GM19238 (cell line): ENCODE measurements around the gene TSFM.
A peak's percentile ranks its signal among the peaks of the same experiment; 100 is the strongest.

Experiments used
- DNase-seq: peaks from one replicate; pipeline ENCODE4 v3.0.0; 2011; ENCODE audit warnings: low spot score; ENCODE audit not compliant: insufficient read length

The TSFM gene

DNA sequence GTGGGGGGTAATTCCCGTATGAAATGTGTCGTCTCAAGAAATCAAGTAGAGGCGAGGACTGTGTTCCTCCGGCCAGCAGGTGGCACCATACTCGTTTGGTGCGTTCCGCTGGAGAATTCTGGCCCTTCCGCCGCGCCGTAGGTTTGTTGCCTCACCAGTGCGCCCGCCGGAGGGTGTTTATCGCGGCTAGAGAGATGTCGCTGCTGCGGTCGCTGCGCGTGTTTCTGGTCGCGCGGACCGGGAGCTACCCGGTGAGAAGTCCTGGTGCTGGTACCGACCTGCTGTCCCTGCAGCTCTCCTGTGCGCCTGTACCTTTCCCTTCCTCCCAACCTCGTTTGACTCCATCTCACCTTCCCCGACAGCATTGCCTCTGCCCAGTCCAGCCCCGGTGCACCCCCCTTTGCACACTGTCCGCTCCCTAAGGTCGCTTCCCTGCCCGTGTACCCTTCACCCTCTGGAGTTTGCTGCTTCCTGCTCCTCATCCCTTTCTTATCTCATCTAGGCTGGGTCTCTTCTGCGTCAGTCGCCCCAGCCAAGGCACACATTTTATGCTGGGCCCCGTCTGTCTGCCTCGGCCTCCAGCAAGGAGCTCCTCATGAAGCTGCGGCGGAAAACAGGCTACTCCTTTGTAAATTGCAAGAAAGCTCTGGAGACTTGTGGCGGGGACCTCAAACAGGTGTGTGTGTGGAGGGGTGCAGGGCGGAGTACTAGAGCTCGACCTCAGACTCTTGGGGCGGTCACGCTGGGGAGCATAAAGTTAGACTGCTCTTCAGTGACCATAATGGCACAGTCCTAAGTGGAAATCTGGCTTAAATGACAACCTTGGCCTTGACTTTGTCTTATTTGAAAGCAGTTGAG, at the start of gene TSFM:
Gene TSFM (plus strand): TSS at position 180 of the 858 bp plus-strand sequence. CDS start 15 bp downstream, at position 195.
- peak; percentile 74 for DNase-seq

DNA sequence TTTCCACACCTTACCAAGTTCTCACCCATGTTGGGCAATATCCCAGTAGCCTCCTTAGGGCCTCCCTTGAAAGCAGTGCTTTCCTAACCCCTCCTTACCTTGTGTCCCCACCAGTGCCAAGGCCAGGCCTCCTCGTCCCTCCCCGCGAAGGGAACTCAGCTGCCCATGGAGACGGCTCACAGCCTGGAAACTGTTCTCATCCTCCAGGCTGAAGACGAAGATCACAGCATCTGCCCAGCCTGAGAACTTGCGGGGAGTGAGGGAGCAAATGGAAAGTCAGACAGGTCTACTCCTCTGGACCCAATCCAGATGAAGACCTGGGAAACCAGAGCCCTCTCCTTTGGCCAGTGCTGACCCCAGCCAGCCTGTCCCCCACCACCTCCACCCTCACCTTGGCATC, 48.7 kb upstream of the TSFM start:
- no peak for DNase-seq

DNA sequence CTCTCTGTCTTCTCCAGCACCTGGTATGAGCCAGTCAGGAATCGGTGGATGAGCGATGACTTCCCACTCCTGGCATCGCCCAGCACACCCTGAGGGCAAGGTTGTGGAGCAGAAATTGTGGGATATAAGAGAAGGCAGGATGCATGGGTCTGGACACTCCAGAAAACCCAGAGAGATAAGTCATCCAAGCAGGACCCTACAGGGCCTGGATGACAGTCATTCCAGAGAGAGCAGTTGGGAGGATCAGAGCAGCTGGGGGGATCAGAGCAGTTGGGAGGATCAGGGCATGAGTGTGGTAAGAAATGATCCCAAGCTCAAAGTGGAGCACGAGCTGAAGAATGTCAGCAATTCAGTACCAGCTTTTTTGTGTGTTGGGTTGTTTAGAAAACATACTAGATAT, 48.0 kb upstream of the TSFM start:
- DNase-seq, result no peak

DNA sequence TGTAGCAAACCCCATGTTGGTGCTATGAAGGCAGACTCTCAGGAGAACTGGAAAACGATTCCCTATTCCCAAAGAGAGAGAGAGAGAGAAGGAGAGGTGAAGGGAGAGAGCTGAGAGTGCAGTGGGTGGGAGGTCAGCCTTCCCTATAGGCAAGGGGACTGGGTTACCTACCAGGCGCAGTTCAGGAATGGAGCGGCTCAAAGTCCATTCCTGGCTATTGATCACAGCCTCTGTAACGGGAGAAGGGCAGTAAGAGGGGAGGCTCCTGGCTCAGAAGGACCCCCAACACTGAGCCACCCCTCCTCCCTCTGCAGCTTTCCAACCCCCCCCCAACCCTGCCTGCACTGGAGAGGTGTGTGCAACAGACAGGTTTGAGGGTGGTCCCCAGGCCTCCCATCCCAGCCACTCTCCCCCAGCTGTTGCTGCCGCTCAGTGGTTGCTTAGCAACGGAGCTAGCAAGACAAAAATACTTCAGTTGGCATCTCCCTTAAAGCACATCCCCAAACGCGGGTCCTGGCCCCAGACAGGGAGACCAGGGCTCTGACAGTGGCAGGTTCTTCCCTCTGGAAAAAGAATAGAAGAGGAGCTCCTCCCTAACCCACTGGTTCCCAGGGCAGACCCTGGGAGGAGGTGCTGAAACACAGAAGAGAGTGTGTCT, 47.3 kb upstream of the TSFM start:
- no peak for DNase-seq

DNA sequence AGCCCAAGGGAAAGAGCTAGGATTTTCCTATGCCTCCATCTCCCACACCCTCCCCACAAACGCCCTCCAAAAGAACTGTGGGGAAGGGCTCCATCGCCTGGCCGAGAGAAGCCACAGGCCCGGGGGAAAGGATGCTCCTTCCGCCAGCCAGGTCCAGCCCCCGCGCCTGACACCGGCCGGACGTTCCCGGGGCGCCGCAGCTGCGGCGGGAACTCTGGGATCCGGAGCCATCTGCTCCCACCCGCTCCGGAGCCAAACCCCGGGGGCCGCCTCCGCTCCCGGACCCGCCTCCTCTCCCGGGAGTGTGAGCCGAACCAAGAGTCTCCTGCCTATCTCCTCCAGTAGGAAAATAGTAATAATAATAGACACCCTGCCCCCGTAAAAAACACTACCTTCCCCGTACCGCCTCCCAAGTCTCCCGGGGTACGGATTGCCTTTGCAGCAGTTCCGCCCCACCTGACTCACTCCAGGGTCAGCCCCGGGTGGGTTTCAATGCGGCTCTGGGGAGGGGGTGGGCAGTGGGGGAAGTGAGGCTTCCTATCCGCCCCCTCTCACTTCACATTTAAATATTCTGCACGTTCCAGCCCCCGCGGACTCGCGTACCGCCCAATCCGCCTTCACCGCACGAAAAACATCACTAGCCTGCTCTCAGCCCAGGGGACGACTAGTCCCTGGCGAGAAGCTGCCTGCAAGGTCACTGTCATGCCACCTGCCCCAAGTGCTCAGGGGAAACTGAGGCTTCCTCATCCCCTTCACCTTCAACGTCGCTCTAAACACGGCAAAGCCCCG, 46.4 kb upstream of the TSFM start:
- DNase-seq, result no peak

DNA sequence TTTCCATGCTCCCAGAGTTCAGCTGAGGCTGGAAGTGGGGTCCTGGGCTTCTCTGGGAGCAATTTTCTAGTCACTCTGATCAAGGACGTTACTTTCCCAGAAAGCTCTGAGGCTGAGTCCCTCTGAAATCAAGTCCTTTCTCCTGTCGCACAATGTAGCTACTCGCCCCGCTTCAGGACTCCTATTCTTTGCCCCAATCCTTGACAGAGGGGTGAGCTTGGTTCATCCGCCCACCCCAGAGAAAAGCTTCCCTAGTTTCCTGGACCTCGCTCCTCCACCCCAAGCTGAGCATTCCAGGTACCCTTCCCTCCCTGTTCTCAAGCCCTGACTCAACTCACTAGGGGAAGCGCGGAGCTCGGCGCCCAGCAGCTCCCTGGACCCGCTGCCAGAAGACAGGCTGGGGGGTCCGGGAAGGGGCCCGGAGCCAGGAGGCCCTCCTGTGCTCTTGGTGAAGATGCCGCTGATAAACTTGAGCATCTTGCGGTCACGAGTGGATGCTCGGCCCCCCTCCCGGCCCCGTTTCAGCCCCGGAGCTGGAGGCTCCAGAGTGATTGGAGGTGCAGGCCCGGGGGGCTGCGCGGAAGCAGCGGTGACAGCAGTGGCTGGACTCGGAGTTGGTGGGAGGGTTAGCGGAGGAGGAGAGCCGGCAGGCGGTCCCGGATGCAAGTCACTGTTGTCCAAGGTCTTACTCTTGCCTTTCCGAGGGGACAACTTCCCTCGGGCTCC, 45.7 kb upstream of the TSFM start:
- no peak for DNase-seq

DNA sequence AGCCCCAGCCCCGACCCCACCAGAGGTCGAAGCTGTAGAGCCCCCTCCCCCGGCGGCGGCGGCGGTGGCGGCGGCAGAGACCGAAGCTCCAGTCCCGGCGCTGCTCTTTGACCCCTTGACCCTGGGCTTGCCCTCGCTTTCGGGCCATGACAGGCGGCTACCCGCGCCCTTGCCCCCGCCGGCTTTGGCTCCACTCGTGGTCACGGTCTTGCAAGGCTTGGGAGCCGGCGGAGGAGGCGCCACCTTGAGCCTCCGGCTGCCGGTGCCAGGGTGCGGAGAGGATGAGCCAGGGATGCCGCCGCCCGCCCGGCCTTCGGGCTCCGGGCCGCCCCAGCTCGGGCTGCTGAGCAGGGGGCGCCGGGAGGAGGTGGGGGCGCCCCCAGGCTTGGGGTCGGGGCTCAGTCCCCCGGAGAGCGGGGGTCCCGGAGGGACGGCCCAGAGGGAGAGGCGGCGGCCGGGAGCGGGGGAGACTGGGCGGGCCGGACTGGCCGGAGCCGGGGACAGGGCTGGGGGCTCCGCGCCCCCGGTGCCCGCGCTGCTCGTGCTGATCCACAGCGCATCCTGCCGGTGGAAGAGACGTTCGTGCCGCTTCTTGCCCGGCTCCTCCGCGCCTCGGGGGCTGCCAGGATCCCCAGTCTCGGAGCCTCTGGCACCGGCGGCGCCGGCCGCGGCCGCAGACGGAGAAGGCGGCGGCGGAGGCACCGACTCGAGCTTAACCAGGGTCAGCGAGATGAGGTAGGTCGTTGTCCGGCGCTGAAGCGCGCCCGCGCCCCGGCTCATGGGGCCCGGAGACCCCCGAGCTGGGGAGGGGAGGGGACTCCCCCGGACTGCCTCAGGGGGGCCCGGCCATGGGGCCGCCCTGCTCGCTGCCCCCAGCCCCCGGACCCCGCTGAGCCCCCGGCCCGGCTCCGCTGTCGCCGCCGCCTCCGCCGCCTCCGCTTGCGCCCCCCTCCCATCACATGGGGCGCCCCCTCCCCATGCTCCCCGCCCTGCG, 44.8 kb upstream of the TSFM start:
- no peak for DNase-seq

DNA sequence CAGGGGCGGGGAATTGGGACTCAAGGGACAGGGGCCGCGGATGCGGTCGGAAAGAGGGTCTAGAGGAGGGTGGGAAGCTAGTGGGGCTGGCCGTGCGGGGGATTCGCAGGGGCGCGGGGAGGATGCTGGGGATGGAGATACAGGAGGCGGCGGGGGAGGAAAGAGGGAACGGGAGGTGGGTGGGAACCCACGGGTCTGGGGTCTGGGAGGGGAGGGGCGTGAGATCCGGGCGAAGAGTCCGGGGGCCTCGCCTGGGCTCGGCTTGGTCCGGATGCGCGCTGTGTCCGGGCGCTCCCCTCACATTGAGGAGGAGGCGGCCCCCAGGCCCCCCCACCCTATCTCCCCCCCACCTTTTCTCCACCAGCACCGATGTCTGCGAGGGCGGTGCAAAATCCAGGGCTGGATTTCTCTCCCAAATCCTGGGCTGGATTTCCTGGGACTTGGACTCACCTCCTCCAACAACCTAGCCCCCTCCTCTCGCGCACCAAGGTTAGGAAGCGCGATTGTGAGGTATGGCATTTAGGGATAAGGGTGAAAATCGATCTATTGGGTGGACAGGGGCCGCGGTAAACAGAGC, 43.8 kb upstream of the TSFM start, which contains the start of gene AGAP2:
Gene AGAP2 (minus strand): TSS at position 82 of the 577 bp plus-strand sequence. CDS start 496 bp downstream, outside the sequence.
- DNase-seq, result no peak

DNA sequence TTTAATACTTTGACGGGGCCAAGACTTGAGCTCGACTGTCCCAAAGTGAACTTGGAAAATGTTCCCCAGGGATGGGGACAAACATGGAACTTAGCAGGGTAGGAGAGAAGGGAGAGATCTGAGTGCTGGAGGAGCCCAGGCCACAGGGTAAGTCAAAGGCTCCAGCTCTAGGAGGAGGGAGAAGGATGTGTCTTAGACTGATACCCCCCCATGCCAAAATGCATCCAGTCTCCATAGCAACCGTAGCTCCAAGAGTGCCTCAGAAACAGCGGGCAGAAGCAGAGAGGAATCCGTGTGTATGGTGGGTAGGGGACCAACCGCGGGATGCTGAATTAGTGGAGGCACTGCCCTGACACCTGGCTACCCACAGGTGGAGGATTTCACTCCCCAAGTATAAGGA, 43.2 kb upstream of the TSFM start:
- DNase-seq, result no peak

DNA sequence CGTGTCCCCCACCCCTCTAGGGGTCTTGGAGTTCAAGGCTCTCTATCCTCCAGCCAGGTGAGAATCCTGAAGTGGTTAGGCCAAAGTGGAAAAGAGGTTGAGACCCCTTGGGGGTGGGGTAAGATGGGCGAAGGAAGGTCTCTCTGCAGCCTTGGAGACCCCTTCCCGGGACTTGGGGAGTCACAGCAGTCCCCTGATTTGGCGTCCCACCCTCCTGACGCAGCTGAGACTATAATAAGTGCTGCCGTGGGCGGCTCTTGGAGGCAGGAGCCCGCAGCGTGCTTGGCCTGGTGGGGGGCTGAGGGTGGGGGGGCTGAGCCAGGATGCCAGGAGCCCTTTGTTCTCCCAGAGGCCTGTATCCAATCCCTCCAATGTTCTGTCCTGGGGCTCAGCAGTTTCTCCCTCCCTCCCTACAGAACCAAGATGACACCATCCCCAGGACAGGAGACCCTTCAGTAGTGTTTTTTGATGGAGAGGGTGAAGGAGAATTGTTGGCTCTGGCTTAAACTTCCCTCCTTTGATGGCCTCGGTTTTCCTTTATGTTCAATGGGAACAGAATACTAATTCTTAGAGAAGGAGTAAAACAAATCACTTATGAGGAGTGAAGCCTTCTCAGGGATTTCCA, 42.6 kb upstream of the TSFM start:
- DNase-seq, result no peak

DNA sequence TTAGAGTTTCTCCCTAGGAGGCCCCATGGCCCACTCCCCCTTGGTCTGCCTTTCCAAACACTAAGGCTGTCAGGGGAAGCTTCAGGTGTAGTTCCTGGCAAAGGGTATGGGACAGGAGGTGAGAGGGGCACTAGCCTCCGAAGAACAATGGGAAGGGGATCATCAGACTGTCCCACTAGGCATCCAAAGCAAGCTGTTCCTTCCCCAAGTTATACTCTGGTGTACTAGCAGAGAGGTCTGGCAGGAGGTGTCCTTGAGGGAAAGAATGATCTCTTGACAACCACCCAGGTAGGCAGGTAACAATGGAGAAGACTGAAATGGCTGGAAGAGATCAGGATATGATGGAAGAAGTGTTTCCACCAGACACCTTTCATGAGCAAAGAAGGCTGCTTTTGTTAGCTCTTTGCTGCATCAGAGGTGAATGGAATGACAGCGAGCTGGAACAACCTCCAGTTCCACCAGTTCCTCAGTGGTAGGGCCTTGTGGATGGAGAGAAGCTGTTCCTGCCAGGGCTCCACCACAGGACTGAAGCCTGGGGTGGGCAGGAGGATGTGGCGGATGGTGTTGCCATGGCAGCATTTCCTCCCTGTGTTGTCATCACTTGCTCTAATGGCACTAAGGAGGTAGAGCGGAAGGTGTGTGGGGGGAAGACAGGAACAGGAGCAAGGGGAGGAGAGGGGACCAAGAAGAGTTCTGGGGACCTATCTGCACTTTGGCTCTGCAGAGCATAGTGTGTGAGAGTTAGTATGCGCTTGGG, 41.8 kb upstream of the TSFM start:
- peak; percentile 84 for DNase-seq

DNA sequence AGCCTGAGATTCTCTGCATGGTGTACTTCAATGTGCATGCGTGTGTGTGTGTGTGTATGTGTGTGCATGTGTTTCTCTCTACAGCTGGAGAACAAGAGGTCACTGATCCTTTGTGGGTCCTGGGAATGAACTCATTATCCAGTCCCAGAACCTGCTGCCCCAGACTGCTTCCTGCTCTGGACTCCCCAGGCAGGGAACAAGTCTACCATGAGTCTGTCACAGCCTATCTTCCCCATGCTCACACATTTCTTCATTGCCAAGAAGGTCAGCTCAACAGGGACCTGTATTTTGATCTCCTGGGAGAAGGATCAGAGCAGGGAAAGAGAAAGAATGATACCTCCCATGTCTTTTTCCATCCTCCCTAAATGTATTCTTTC, 41.2 kb upstream of the TSFM start:
- no peak for DNase-seq

DNA sequence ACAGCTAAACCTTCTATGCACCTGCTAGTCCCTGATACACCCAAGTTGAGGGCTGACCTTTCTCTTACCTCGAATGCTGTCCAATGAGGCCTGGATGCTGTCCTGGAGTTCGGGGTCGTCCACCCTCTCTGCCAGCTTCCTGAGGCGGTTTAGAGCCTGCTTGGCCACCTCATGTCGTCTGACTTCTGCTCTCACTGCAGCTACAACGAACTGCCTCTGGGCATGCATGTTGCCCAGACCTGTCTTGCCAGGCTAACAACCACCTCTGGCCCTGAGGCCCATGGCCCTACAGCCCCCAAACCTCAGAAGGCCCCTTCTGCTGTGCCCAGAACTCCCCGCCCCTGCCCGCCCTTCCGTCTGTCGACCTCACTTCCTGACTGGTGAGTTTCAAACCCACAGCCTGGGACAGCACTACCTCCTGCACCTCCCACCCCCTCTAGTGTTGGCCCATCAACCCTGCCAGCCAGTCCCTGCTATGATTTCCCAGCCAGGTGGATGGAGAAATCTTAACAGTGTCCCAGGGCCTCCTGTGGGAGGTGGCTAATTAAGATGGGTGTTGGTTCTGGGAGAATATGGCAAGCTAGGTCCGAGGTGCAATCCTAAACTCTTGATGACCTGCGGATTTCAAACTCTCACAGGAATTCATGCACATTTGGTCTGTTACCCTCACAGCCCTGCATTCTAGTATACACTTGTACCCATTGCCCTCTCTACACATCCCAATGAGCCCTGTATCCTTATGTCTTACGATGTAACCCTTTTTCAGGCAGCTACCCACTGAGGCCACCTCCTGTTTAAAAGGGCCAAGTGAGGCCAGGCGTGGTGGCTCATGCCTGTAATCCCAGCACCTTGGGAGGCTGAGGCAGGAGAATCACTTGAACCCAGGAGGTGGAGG, 40.5 kb upstream of the TSFM start:
- peak; percentile 79 for DNase-seq

DNA sequence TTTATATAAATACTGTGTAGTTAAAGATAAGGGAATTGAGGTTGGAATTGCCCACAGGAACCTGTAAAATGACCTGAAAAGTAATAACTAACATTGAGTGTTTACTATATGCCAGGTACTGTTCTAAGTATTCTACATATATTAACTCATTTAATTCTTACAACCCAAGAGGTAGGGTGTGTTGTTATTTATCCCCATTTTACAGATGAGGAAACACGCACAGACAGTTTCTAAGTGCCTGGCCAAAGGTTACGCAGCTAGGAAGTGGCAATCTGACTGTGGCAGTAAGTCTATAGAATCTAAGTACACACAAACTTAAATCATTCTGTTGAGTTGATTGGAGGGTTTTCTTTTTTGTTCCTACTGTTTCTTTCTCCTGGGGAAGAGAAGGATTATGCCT, 38.8 kb upstream of the TSFM start:
- no peak for DNase-seq

DNA sequence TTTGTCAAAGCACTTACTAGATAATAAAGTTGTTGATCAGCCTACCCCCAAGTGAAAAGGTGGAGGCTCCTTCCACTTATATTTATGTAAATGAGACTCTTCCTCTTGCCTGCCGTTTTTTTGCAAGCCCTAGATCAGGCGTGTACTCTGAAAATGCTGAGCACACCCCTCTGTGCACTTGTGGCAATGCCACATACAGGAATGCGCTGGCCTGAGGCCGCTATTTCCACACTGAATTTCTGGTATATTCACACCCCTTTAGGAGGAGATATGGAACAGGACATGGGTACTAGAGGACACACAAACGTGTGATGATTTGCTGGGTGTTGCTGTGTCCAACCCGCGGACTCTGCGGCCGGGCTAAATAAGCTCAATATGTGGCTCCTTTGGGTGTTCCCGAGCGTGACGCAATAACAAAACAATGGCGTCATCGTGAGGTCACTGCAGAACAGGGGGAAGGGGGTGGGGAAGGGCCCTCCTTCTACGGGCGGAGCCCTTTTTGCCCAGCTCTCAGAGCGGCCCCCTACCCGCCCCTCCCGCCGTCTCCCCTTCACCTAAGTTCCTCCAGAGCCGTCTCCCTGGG, 38.3 kb upstream of the TSFM start:
- DNase-seq, result peak; percentile 58

DNA sequence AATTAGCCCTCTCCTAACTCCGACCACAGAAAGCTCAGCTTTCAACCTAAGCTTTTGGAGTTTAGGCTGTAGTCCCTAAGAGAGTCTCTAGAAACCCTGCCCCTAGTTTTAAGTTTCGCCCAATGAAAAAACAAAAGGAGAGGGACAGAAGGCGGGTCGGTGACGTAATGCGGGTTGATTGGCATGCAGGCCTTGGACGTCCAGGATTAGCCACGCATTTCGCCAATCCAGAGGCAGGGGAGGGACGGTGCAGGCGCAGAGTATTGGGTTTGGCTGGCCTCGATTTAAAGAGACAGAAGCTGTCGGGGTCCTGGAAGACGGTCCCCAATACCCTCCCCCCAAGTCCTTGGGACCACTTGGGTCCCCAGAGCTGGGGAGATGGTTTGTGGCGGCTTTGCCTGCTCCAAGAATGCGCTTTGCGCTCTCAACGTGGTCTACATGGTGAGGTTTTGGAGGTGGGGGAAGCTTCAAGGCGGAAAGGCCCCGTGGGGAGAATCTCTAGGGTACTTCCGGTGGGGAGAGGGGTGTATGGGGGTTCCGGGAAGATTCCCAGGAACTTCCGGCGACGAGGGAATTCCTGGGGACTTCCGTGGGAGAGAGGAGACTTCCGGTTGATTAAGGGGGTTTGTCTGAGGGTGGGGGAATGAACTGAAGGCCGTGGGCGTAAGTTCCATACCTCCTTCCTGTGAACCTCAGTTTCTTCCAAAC, 37.7 kb upstream of the TSFM start, which contains the start of gene TSPAN31:
Gene TSPAN31 (plus strand): TSS at position 263 of the 708 bp plus-strand sequence. CDS start 116 bp downstream, at position 379.
- peak; percentile 90 for DNase-seq
